Spleen (tissue), 7 donors: ENCODE measurements around the gene CLDN20.
A peak's percentile ranks its signal among the peaks of the same experiment; 100 is the strongest.

Source experiments
- POLR2A ChIP-seq, 3 donors: fragments of 450-650 bp; IDR thresholded peaks; one replicate each; pipeline ENCODE4 v1.5.1; 2017; ENCODE audit warnings: antibody characterized with exemption in 3 of 3, mild to moderate bottlenecking in 1 of 3
- TF ChIP-seq, protein P1 (sequence below), 11 experiments: fragments of 200-600 bp in 7 of 11; fragments of 450-650 bp in 4 of 11; sonication (generic) in 4 of 11; IDR thresholded peaks in 8 of 11; conservative IDR thresholded peaks in 3 of 11; 1 replicate in 7 of 11; 2 replicates in 4 of 11; pipeline versions ENCODE4 v1.4.0 to v1.8.0; 2016 to 2021; ENCODE audit warnings: antibody characterized with exemption in 11 of 11, inconsistent platforms in 4 of 11, mild to moderate bottlenecking in 1 of 11
- donor health status: DM: no; HTN: no; CAD: no; lungs with moderate emphysema.
- donor health status: DM: no; HTN: no; CAD: no.
- donor health status: DM: no; HTN: no; CAD: no.

DNA sequence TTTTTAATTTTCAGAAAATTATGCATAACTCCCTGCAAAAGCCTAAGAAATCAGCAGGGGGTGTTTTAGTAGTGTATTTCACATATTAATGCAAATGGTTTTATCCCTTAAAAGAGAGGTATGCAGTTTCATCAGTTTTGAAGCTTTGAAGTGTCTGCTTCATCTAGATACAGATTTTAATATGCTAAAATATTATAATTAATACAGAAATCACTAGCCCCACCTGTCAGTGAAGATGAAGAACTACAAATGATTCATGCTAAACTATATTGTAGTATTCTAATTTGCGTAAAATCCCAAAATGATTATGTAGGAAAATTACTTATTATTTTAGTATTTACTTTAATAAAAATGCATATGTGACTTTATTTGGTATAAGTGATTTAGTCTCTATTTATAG, 53.4 kb downstream of the CLDN20 start:
- no peak for TF ChIP-seq POLR2A (IDR thresholded peaks at IDR 0.05)
- TF ChIP-seq, protein P1, sequence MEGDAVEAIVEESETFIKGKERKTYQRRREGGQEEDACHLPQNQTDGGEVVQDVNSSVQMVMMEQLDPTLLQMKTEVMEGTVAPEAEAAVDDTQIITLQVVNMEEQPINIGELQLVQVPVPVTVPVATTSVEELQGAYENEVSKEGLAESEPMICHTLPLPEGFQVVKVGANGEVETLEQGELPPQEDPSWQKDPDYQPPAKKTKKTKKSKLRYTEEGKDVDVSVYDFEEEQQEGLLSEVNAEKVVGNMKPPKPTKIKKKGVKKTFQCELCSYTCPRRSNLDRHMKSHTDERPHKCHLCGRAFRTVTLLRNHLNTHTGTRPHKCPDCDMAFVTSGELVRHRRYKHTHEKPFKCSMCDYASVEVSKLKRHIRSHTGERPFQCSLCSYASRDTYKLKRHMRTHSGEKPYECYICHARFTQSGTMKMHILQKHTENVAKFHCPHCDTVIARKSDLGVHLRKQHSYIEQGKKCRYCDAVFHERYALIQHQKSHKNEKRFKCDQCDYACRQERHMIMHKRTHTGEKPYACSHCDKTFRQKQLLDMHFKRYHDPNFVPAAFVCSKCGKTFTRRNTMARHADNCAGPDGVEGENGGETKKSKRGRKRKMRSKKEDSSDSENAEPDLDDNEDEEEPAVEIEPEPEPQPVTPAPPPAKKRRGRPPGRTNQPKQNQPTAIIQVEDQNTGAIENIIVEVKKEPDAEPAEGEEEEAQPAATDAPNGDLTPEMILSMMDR (IDR thresholded peaks at IDR 0.05 in 8 of 11, conservative IDR thresholded peaks at IDR 0.05 in 3 of 11) = peak in 2 of 11 experiments; percentile 13 to 30
